Measurements from ENCODE around the gene ZNF823.

Gene ZNF823

DNA sequence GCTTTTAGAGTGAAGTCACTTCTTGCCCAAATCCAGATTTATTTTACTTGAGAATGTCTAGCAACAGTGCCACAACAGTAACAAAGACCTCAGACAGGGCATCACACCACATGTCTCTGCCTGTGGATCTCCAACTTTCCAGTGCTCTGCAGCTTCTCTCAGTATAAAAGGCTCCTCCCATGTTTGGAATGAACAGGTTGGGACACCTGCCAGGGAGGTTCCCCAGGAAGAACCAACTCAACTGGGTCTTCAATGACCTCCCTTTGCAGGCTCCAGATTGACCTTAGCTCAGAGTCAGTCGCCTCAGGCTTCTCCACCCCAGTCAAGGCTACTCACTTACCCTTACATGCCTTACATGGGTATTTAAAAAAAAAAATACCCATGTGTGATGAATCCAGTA is 3.4 kb downstream of the ZNF823 start:
- TF ChIP-seq, protein P1, sequence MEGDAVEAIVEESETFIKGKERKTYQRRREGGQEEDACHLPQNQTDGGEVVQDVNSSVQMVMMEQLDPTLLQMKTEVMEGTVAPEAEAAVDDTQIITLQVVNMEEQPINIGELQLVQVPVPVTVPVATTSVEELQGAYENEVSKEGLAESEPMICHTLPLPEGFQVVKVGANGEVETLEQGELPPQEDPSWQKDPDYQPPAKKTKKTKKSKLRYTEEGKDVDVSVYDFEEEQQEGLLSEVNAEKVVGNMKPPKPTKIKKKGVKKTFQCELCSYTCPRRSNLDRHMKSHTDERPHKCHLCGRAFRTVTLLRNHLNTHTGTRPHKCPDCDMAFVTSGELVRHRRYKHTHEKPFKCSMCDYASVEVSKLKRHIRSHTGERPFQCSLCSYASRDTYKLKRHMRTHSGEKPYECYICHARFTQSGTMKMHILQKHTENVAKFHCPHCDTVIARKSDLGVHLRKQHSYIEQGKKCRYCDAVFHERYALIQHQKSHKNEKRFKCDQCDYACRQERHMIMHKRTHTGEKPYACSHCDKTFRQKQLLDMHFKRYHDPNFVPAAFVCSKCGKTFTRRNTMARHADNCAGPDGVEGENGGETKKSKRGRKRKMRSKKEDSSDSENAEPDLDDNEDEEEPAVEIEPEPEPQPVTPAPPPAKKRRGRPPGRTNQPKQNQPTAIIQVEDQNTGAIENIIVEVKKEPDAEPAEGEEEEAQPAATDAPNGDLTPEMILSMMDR (IDR thresholded peaks at IDR 0.05; ENCODE audit: low read depth, low read length), result no peak
- H3K4me3 ChIP-seq (ENCODE audit: low read depth, low read length), result no peak overlapping the region

DNA sequence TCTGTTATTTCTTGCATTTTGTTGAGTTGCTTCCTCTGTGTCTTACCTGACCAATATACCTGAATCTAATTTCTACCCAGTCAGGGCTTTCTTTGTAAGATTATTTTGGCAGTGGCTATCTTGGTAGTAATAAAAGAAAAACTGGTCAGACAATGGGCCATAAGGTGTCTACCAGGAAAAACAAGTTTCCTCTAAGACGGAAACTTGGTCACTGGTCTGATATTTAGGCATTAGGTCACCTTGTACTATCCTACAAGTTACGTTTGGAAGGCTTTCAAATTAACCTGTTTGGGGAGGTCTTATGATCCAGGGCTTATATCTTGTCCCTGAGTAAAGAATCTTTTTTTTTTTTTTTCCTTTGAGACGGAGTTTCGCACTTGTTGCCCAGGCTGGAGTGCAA is 9.2 kb downstream of the ZNF823 start:
- H3K4me3 ChIP-seq (ENCODE audit: low read depth, low read length), result no peak overlapping the region
- TF ChIP-seq, protein P1 (IDR thresholded peaks at IDR 0.05; ENCODE audit: low read depth, low read length), result no peak

DNA sequence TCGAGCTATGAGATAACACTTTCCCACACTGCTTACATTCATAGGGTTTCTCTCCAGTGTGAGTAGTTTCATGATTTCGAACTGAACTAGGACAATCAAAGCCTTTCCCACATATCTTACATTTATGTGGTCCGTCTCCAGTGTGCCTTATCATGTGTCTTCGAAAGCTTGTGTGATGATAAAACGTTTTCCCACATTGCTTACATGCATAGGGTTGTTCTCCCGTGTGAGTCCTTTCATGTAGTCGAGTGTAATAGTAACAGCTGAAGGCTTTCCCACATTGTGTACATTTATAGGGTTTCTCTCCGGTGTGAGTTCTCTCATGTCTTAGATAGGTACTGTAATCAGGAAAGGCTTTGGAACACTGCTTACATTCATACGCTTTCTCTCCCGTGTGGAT is 16.3 kb downstream of the ZNF823 start:
- TF ChIP-seq, protein P1 (IDR thresholded peaks at IDR 0.05; ENCODE audit: low read depth, low read length), result no peak
- no peak overlapping the region for H3K4me3 ChIP-seq (ENCODE audit: low read depth, low read length)

DNA sequence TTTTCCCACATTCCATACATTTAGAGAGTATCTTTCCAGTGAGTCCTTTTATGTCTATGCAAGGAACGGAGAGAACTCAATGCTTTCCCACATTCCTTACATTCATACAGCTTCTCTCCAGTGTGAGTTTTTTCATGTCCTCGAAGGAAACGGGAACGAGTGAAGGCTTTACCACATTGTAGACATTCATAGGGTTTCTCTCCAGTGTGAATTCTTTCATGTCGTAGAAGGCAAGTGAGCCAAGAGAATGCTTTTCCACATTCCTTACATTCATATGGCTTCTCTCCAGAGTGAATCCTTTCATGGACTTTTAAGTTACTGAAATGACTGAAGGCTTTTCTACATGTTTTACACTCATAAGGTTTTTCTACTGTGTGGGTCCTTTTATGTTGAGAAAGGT is 17.1 kb downstream of the ZNF823 start:
- TF ChIP-seq, protein P1 (IDR thresholded peaks at IDR 0.05; ENCODE audit: low read depth, low read length), result no peak
- H3K4me3 ChIP-seq (ENCODE audit: low read depth, low read length), result no peak overlapping the region

DNA sequence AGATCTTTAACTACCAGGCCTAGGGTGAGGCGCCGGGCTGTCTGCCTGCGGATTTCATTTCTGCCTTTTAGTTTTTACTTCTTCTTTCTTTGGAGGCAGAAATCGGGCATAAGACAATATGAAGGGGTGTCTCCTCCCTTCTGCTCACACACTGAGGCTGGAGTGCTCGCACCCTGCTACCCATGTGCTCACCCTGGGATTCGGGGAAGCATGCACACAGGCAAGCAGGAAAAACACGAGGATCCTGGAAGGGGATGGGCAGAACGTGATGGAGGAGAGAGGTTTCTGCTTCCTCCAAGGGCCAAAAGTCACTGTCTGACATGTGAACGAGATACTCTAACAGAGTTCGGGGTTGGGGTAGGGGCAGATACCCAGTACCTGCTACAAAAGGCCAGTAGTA is 28.4 kb downstream of the ZNF823 start:
- no peak overlapping the region for H3K4me3 ChIP-seq (ENCODE audit: low read depth, low read length)
- TF ChIP-seq, protein P1 (IDR thresholded peaks at IDR 0.05; ENCODE audit: low read depth, low read length), result no peak

DNA sequence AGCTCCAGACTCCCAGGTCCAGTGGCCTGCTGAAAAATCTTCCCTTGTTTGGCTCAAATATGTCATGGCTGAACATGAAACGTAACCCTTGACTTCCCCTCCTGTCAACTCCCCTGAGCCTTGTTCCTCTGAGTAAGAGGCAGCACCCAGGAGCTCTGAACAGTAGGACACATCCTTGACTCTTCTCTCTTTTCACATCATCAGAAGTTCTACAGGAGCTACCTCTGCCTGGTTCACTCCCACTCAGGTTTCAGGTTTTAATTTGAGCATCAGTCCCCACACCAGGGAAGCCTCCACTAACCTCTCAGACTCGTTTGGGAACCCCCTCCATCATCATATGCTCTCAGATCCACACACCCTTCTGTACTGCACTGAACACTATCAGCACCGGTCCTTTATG is 30.3 kb downstream of the ZNF823 start:
- TF ChIP-seq, protein P1 (IDR thresholded peaks at IDR 0.05; ENCODE audit: low read depth, low read length), result no peak
- no peak overlapping the region for H3K4me3 ChIP-seq (ENCODE audit: low read depth, low read length)

DNA sequence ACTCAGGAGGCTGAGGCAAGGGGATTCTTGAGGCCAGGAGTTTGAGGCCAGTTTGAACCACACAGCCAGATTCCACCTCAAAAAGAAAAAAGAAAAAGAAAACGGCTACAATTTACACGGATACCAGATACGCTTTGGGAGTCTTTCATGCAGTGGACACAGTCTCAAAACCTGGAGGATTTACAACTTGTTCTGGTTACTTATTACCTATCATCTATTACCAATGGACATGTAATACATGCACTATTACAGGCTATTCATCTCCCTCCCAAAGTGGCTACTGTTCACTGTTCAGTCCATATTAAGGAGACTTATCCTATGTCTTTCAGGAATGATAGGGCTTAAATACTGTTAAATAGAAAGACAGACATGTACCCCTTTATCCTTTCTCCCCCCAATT is 33.3 kb downstream of the ZNF823 start:
- H3K4me3 ChIP-seq (ENCODE audit: low read depth, low read length), result no peak overlapping the region
- TF ChIP-seq, protein P1 (IDR thresholded peaks at IDR 0.05; ENCODE audit: low read depth, low read length), result no peak

All from WI38 (cell line).